BLaER1 (cell line): ENCODE results near the gene AGPAT3.

Experiments
- H3K27ac ChIP-seq: shearing (Covaris generic); formaldehyde crosslinking; 2 replicates; pipeline ENCODE4 v1.8.1; 2022
- H3K27me3 ChIP-seq: shearing (Covaris generic); formaldehyde crosslinking; 2 replicates; pipeline ENCODE4 v1.8.1; 2022
- H3K36me3 ChIP-seq: shearing (Covaris generic); formaldehyde crosslinking; 2 replicates; pipeline ENCODE4 v1.8.1; 2022
- H3K4me1 ChIP-seq: shearing (Covaris generic); formaldehyde crosslinking; 2 replicates; pipeline ENCODE4 v1.8.1; 2022
- H3K4me2 ChIP-seq: shearing (Covaris generic); formaldehyde crosslinking; 2 replicates; pipeline ENCODE4 v1.8.1; 2022
- H3K4me3 ChIP-seq: shearing (Covaris generic); formaldehyde crosslinking; 2 replicates; pipeline ENCODE4 v1.8.1; 2022
- H3K9ac ChIP-seq: shearing (Covaris generic); formaldehyde crosslinking; 2 replicates; pipeline ENCODE4 v1.8.1; 2022
- H3K9me3 ChIP-seq: shearing (Covaris generic); formaldehyde crosslinking; 2 replicates; pipeline ENCODE4 v1.8.1; 2022
- H4K20me1 ChIP-seq: shearing (Covaris generic); formaldehyde crosslinking; 2 replicates; pipeline ENCODE4 v1.8.1; 2022
- Cebpa-rat ChIP-seq: shearing (Covaris generic); IDR thresholded peaks from 2 replicates; pipeline ENCODE4 v1.8.1; 2022

The AGPAT3 gene

GRCh38 chr21:43880111-43880985, 15.3 kb downstream of the AGPAT3 start:
- H3K36me3 ChIP-seq, result peaks cover 11% of the 10 kb centered on the region
- H3K4me2 ChIP-seq, result no peak overlapping the region
- no peak overlapping the region for H3K4me3 ChIP-seq
- TF ChIP-seq Cebpa-rat, result no peak
- no peaks in the 10 kb centered on the region for H3K27me3 ChIP-seq
- H4K20me1 ChIP-seq, result peaks cover 80% of the 10 kb centered on the region
- no peak overlapping the region for H3K27ac ChIP-seq
- no peak overlapping the region for H3K9ac ChIP-seq
- peaks cover 7% of the 10 kb centered on the region for H3K9me3 ChIP-seq
- peaks cover 20% of the 10 kb centered on the region for H3K4me1 ChIP-seq

- H3K36me3 ChIP-seq, result peaks cover 6% of the 10 kb centered on the region; the same call in 1 of the 2 replicates
- peaks cover 25% of the 10 kb centered on the region for H3K4me1 ChIP-seq
- no peak overlapping the region for H3K4me3 ChIP-seq
- TF ChIP-seq Cebpa-rat, result no peak
- H3K9me3 ChIP-seq, result no peaks in the 10 kb centered on the region
- H4K20me1 ChIP-seq, result peaks cover 90% of the 10 kb centered on the region
- no peaks in the 10 kb centered on the region for H3K27me3 ChIP-seq
- no peak overlapping the region for H3K27ac ChIP-seq
- H3K9ac ChIP-seq, result no peak overlapping the region
- no peak overlapping the region for H3K4me2 ChIP-seq
Observed at GRCh38 chr21:43881283-43881682, 16.3 kb downstream of the AGPAT3 start.

- no peak for TF ChIP-seq Cebpa-rat
- no peaks in the 10 kb centered on the region for H3K27me3 ChIP-seq
- no peak overlapping the region for H3K4me2 ChIP-seq
- H3K4me1 ChIP-seq, result peaks cover 25% of the 10 kb centered on the region
- H3K9ac ChIP-seq, result no peak overlapping the region
- peaks cover 96% of the 10 kb centered on the region for H4K20me1 ChIP-seq
- H3K27ac ChIP-seq, result no peak overlapping the region
- no peaks in the 10 kb centered on the region for H3K9me3 ChIP-seq
- H3K36me3 ChIP-seq, result peaks cover 6% of the 10 kb centered on the region; the same call in 1 of the 2 replicates
- no peak overlapping the region for H3K4me3 ChIP-seq
Observed at GRCh38 chr21:43881935-43882334, 16.9 kb downstream of the AGPAT3 start.

GRCh38 chr21:43882952-43883545, 18.0 kb downstream of the AGPAT3 start:
- Histone ChIP-seq H3K9ac (no peak overlapping the region), H4K20me1 (peaks cover 99% of the 10 kb centered on the region)

GRCh38 chr21:43884012-43884860, 19.2 kb downstream of the AGPAT3 start:
- Histone ChIP-seq H3K4me3 (no peak overlapping the region), H4K20me1 (peaks cover 88% of the 10 kb centered on the region), H3K4me1 (peaks cover 25% of the 10 kb centered on the region), H3K9ac (peak overlapping the region; percentile 29; the same call in 1 of the 2 replicates), H3K27ac (peak overlapping the region; percentile 58), H3K4me2 (peak overlapping the region; percentile 82), H3K27me3 (no peaks in the 10 kb centered on the region), H3K36me3 (no peaks in the 10 kb centered on the region), H3K9me3 (no peaks in the 10 kb centered on the region)
- no peak for TF ChIP-seq Cebpa-rat

More at GRCh38 chr21:43882952-43883545, 18.0 kb downstream of the AGPAT3 start:
- Histone ChIP-seq H3K4me3 (no peak overlapping the region), H3K9me3 (no peaks in the 10 kb centered on the region), H3K36me3 (peaks cover 4% of the 10 kb centered on the region; the same call in 1 of the 2 replicates), H3K4me1 (peaks cover 25% of the 10 kb centered on the region), H3K27ac (no peak overlapping the region), H3K27me3 (no peaks in the 10 kb centered on the region), H3K4me2 (no peak overlapping the region)
- TF ChIP-seq Cebpa-rat, result no peak

GRCh38 chr21:43884861-43885417, 19.9 kb downstream of the AGPAT3 start:
- no peak for TF ChIP-seq Cebpa-rat
- Histone ChIP-seq H3K4me1 (peaks cover 25% of the 10 kb centered on the region), H3K27ac (0 out of 2 replicates have a peak overlapping the region, but pooled peaks have one; percentile 58), H3K4me3 (no peak overlapping the region), H4K20me1 (peaks cover 81% of the 10 kb centered on the region), H3K9me3 (no peaks in the 10 kb centered on the region), H3K36me3 (peaks cover 5% of the 10 kb centered on the region), H3K9ac (peak overlapping the region; percentile 29; the same call in 1 of the 2 replicates), H3K27me3 (no peaks in the 10 kb centered on the region), H3K4me2 (peak overlapping the region; percentile 82)

- H3K9ac ChIP-seq, result no peak overlapping the region
- peaks cover 13% of the 10 kb centered on the region for H3K36me3 ChIP-seq
- no peak overlapping the region for H3K4me2 ChIP-seq
- H3K27me3 ChIP-seq, result no peaks in the 10 kb centered on the region
- H3K4me1 ChIP-seq, result peaks cover 19% of the 10 kb centered on the region
- no peak overlapping the region for H3K4me3 ChIP-seq
- H3K9me3 ChIP-seq, result peaks cover 5% of the 10 kb centered on the region
- no peak overlapping the region for H3K27ac ChIP-seq
- no peak for TF ChIP-seq Cebpa-rat
- H4K20me1 ChIP-seq, result peaks cover 73% of the 10 kb centered on the region
Observed at GRCh38 chr21:43885721-43886120, 20.7 kb downstream of the AGPAT3 start.

- TF ChIP-seq Cebpa-rat, result no peak
- H3K4me3 ChIP-seq, result no peak overlapping the region
- peaks cover 18% of the 10 kb centered on the region for H3K4me1 ChIP-seq
- H3K9ac ChIP-seq, result no peak overlapping the region
- H3K9me3 ChIP-seq, result peaks cover 14% of the 10 kb centered on the region
- no peaks in the 10 kb centered on the region for H3K27me3 ChIP-seq
- H3K36me3 ChIP-seq, result peaks cover 22% of the 10 kb centered on the region
- no peak overlapping the region for H3K27ac ChIP-seq
- H4K20me1 ChIP-seq, result peaks cover 65% of the 10 kb centered on the region
- no peak overlapping the region for H3K4me2 ChIP-seq
Observed at GRCh38 chr21:43886565-43886964, 21.5 kb downstream of the AGPAT3 start.

- Histone ChIP-seq H4K20me1 (peaks cover 41% of the 10 kb centered on the region), H3K27ac (no peak overlapping the region), H3K4me3 (no peak overlapping the region), H3K9me3 (peaks cover 28% of the 10 kb centered on the region), H3K4me1 (peaks cover 32% of the 10 kb centered on the region), H3K9ac (no peak overlapping the region), H3K27me3 (no peaks in the 10 kb centered on the region), H3K4me2 (no peak overlapping the region), H3K36me3 (peaks cover 32% of the 10 kb centered on the region)
- no peak for TF ChIP-seq Cebpa-rat
Observed at GRCh38 chr21:43889069-43889468, 24.0 kb downstream of the AGPAT3 start.
